H1 (cell line): Measurements from ENCODE around the gene AHR. TPM values are rescaled to one million over a fixed set of nuclear protein-coding genes. Genes with fewer than 3 reads are reported as not detected.
A peak's percentile ranks its signal among the peaks of the same experiment; 100 is the strongest.

Experiments used
- CTCF ChIA-PET: fragments of 300-600 bp; sonication (Branson Sonifier 250); formaldehyde crosslinking; loops from one replicate; lab custom pipeline; 2021; ENCODE audit not compliant: partially characterized antibody; lab: Charles Lee
- POLR2A ChIA-PET: fragments of 300-600 bp; sonication (Branson Sonifier 250); formaldehyde crosslinking; loops from one replicate; lab custom pipeline; 2021; ENCODE audit warnings: inconsistent platforms; ENCODE audit not compliant: partially characterized antibody; lab: Charles Lee
- DNase-seq, 2 experiments: peaks; one replicate each; pipeline versions ENCODE4 v3.0.0 to v3.0.0-alpha.2; 2010 to 2022; ENCODE audit warnings: low spot score in 2 of 2, low read depth in 1 of 2, mixed read lengths in 1 of 2
- FAIRE-seq: peaks from 2 replicates; lab custom pipeline; 2011; peaks lifted over from hg19 to GRCh38; lab: Jason Lieb, UNC
- H2AFZ ChIP-seq: 2 replicates; pipeline ENCODE4 v1.8.1; 2012; ENCODE audit warnings: low read length, inconsistent platforms
- H2AK5ac ChIP-seq: 2 replicates; pipeline ENCODE4 v1.6.1; 2013; ENCODE audit warnings: low read depth, low read length
- H2BK120ac ChIP-seq: replicated peaks from 2 replicates; pipeline ENCODE3; 2013; ENCODE audit warnings: low read depth, low read length, inconsistent platforms
- H2BK12ac ChIP-seq: 2 replicates; pipeline ENCODE4 v1.6.1; 2013; ENCODE audit warnings: low read depth, low read length
- H2BK15ac ChIP-seq: 2 replicates; pipeline ENCODE4 v1.6.1; 2013; ENCODE audit warnings: low read length
- H2BK20ac ChIP-seq: 2 replicates; pipeline ENCODE4 v1.6.1; 2013; ENCODE audit warnings: low read length
- H2BK5ac ChIP-seq: 2 replicates; pipeline ENCODE4 v1.6.1; 2013; ENCODE audit warnings: low read depth, low read length
- H3K14ac ChIP-seq: 2 replicates; pipeline ENCODE4 v1.6.1; 2013; ENCODE audit warnings: inconsistent platforms; ENCODE audit not compliant: insufficient read length
- H3K18ac ChIP-seq: 2 replicates; pipeline ENCODE4 v1.6.1; 2013; ENCODE audit warnings: low read length; ENCODE audit errors: extremely low read depth
- H3K23ac ChIP-seq: 2 replicates; pipeline ENCODE4 v1.6.1; 2013; ENCODE audit warnings: inconsistent platforms; ENCODE audit not compliant: insufficient read length
- H3K23me2 ChIP-seq: 2 replicates; pipeline ENCODE4 v1.6.1; 2013; ENCODE audit warnings: low read depth, low read length
- H3K27ac ChIP-seq: 2 replicates; pipeline ENCODE4 v1.6.1; 2011; ENCODE audit warnings: low read depth, low read length, inconsistent platforms
- H3K27me3 ChIP-seq, 4 experiments: replicated peaks in 1 of 4; 1 replicate in 1 of 4; 2 replicates in 3 of 4; pipeline versions ENCODE4 v1.6.1 to v1.8.1; 2011 to 2013; ENCODE audit warnings: low read length in 3 of 4, mild to moderate bottlenecking in 3 of 4, inconsistent platforms in 2 of 4, mixed read lengths in 2 of 4, moderate library complexity in 1 of 4; ENCODE audit not compliant: control insufficient read depth in 3 of 4, insufficient read depth in 3 of 4; ENCODE audit errors: extremely low read depth in 1 of 4
- H3K36me3 ChIP-seq, 4 experiments: 2 replicates each; pipeline versions ENCODE4 v1.6.1 to v1.8.1; 2011 to 2013; ENCODE audit warnings: mild to moderate bottlenecking in 4 of 4, low read length in 3 of 4, moderate library complexity in 2 of 4, control low read depth in 1 of 4, inconsistent platforms in 1 of 4; ENCODE audit not compliant: insufficient read depth in 4 of 4, control insufficient read depth in 2 of 4
- H3K4ac ChIP-seq: replicated peaks from 2 replicates; pipeline ENCODE3; 2013; ENCODE audit warnings: low read length, low read depth, mixed read lengths, inconsistent platforms; ENCODE audit not compliant: insufficient read length
- H3K4me1 ChIP-seq, 4 experiments: replicated peaks in 1 of 4; 1 replicate in 1 of 4; 2 replicates in 3 of 4; pipeline versions ENCODE4 v1.6.1 to v1.8.1; 2011 to 2013; ENCODE audit warnings: low read length in 3 of 4, inconsistent platforms in 2 of 4, mixed read lengths in 1 of 4; ENCODE audit not compliant: insufficient read depth in 4 of 4, control insufficient read depth in 3 of 4
- H3K4me2 ChIP-seq, 2 experiments: 2 replicates each; pipeline versions ENCODE4 v1.6.1 to v1.8.1; 2011 to 2013; ENCODE audit warnings: low read depth in 2 of 2, low read length in 2 of 2, control low read depth in 1 of 2, inconsistent platforms in 1 of 2, mild to moderate bottlenecking in 1 of 2; ENCODE audit not compliant: insufficient read depth in 1 of 2
- H3K4me3 ChIP-seq, 4 experiments: fragments of 200-600, 300-600 bp in 1 of 4; sonication (generic), shearing (Covaris generic), sonication (Bioruptor Twin) in 1 of 4; 2 replicates each; pipeline versions ENCODE4 v1.5.1 to v1.8.1; 2011 to 2016; ENCODE audit warnings: low read length in 4 of 4, low read depth in 3 of 4, control low read depth in 2 of 4, inconsistent platforms in 2 of 4, mild to moderate bottlenecking in 2 of 4, mixed read lengths in 1 of 4, moderate library complexity in 1 of 4; ENCODE audit not compliant: insufficient read depth in 2 of 4; ENCODE audit errors: extremely low read depth in 1 of 4
- H3K56ac ChIP-seq: replicated peaks from 2 replicates; pipeline ENCODE3; 2013; ENCODE audit warnings: low read depth, mild to moderate bottlenecking, mixed read lengths, low read length, inconsistent platforms; ENCODE audit not compliant: insufficient read length
- H3K79me1 ChIP-seq: 2 replicates; pipeline ENCODE4 v1.6.1; 2013; ENCODE audit warnings: low read depth, low read length, control low read depth
- H3K79me2 ChIP-seq, 2 experiments: 2 replicates each; pipeline versions ENCODE4 v1.6.1 to v1.8.1; 2012 to 2013; ENCODE audit warnings: low read length in 2 of 2, mild to moderate bottlenecking in 2 of 2, inconsistent platforms in 1 of 2; ENCODE audit not compliant: insufficient read depth in 2 of 2, control insufficient read depth in 1 of 2
- H3K9ac ChIP-seq, 4 experiments: replicated peaks in 1 of 4; 1 replicate in 1 of 4; 2 replicates in 3 of 4; pipeline versions ENCODE4 v1.6.1 to v1.8.1; 2011 to 2013; ENCODE audit warnings: low read depth in 3 of 4, low read length in 3 of 4, control low read depth in 2 of 4, mild to moderate bottlenecking in 2 of 4, moderate library complexity in 2 of 4, inconsistent platforms in 1 of 4; ENCODE audit errors: extremely low read depth in 1 of 4
- H3K9me3 ChIP-seq, 2 experiments: 2 replicates each; pipeline versions ENCODE4 v1.6.1 to v1.8.1; 2012 to 2013; ENCODE audit warnings: mild to moderate bottlenecking in 2 of 2, moderate library complexity in 2 of 2, control low read depth in 1 of 2, inconsistent platforms in 1 of 2, low read depth in 1 of 2, low read length in 1 of 2, mixed read lengths in 1 of 2; ENCODE audit not compliant: insufficient read depth in 2 of 2
- H4K20me1 ChIP-seq, 2 experiments: replicated peaks in 1 of 2; 2 replicates each; pipeline versions ENCODE3 to v1.8.1; 2011 to 2013; ENCODE audit warnings: inconsistent platforms in 2 of 2, low read length in 2 of 2, mild to moderate bottlenecking in 1 of 2; ENCODE audit not compliant: insufficient read depth in 2 of 2, control insufficient read depth in 1 of 2
- H4K5ac ChIP-seq: 2 replicates; pipeline ENCODE4 v1.6.1; 2013; ENCODE audit warnings: low read length, low read depth, mixed read lengths, inconsistent platforms; ENCODE audit not compliant: insufficient read length
- H4K8ac ChIP-seq: 2 replicates; pipeline ENCODE4 v1.8.0; 2013; ENCODE audit warnings: mild to moderate bottlenecking, moderate library complexity, low read length, inconsistent platforms; ENCODE audit not compliant: insufficient read depth; ENCODE audit errors: extremely low read depth
- H4K91ac ChIP-seq: replicated peaks from 2 replicates; pipeline ENCODE3; 2013; ENCODE audit warnings: low read length, mixed read lengths, inconsistent platforms; ENCODE audit not compliant: insufficient read length
- CEBPB ChIP-seq: IDR thresholded peaks from 2 replicates; pipeline ENCODE4 v1.6.1; 2012; ENCODE audit warnings: low read depth, low read length
- CTBP2 ChIP-seq: IDR thresholded peaks from 2 replicates; pipeline ENCODE4 v1.7.0; 2011; ENCODE audit warnings: borderline replicate concordance, mild to moderate bottlenecking, moderate library complexity, mixed read lengths, low read length; ENCODE audit not compliant: insufficient read depth, insufficient read length
- WGBS, 2 experiments: shearing (Covaris generic) in 1 of 2; methylation state at CpG; one replicate each; pipeline versions ENCODE4 v1.1.6 to v1.1.7; 2013 to 2015; ENCODE audit warnings: low lambda C conversion rate in 2 of 2, mixed read lengths in 2 of 2, inconsistent platforms in 1 of 2, low coverage in 1 of 2, missing lambda C conversion rate in 1 of 2; ENCODE audit not compliant: insufficient replicate concordance in 2 of 2, insufficient coverage in 1 of 2, insufficient read length in 1 of 2; ENCODE audit errors: extremely low coverage in 1 of 2, missing lambda C conversion rate in 1 of 2; 5-methylcytosine and 5-hydroxymethylcytosine counted together
- polyA plus RNA-seq, 7 experiments: library from polyadenylated mRNA; depleted of rRNA in 3 of 7; stranded (reverse) in 5 of 7; unstranded in 2 of 7; fragments of >200 nt in 5 of 7; fragments of 200-250 nt in 2 of 7; gene quantifications; 1 replicate in 5 of 7; 2 replicates in 1 of 7; 4 replicates in 1 of 7; pipeline versions ENCODE4 v1.2.1 to v1.2.3, GENCODE V29; 2011 to 2013; ENCODE audit warnings: missing spikeins in 2 of 7, mixed read lengths in 2 of 7
- total RNA-seq: library from RNA; stranded (reverse); fragmentation: NEBNext Ultra II Directional; extraction: Animal tissue kit (Norgen Biotek cat#: 25700); gene quantifications from 2 replicates; pipeline ENCODE4 v1.2.1, GENCODE V29; 2021

Gene AHR
- total and polyA plus RNA-seq, 2 of the 8 experiments (the other 6 are each of a cell fraction or from before 2014, with no cell fraction given), result 1.4 to 9.7 TPM

DNA sequence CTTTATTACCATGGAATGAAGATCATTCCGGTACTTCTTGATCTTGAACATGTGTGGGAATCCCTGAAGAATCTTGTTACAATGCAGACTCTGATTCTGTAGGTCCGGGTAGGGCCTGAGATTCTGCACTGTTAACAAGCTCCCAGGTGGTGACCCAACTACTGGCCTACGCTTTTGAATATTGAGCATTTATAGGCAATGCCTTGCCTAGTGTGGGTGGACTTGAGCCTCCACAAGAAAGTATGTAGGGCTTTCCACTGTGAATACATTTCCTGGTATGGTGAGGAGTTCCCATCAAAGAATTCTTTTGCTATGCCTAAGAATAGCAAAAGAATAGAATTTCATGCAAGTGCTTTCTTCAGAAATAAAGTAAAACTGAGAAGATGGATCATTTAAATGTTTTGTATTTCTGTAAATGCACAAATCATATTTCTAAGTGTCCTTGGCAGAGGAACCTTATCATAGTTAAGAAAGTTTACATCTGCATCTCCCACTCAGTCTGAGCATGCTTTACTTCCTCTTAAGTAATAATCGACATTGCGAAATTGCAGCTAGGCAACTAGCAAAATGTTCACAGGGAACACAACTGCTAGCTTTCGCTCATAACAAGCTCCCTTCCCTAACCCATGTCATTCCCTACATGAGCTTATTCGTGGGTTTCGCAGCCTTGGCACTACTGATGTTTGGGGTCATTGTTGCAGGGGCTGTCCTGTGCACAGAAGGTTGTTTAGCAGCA is 71.4 kb downstream of the AHR start:
- no peak overlapping the region for H3K4me3 ChIP-seq
- FAIRE-seq (no peak), DNase-seq (no peak)
- no peak overlapping the region for H3K14ac ChIP-seq
- 92% methylated on average over 8 of the region's 8 CpGs; no CpG with 5 or more reads in 1 of the 2 experiments for WGBS, 2 experiments
- no peak overlapping the region for H2BK5ac ChIP-seq
- H4K20me1 ChIP-seq, result no peaks in the 10 kb centered on the region
- TF ChIP-seq CTBP2 (no peak), CEBPB (peak; percentile 67)
- CTCF ChIA-PET, result interaction anchor here (0.6 kb wide), 1 partner anchor 456 kb away, joined by 3 read pairs; no protein-coding TSS in a partner anchor
- H3K4ac ChIP-seq, result no peak overlapping the region
- no peak overlapping the region for H4K91ac ChIP-seq
- H2BK12ac ChIP-seq, result no peak overlapping the region
- no peak overlapping the region for H2BK20ac ChIP-seq
- no peak overlapping the region for H3K9ac ChIP-seq
- H3K79me2 ChIP-seq, result no peaks in the 10 kb centered on the region
- no peaks in the 10 kb centered on the region for H3K4me1 ChIP-seq
- H3K79me1 ChIP-seq, result no peaks in the 10 kb centered on the region
- no peak overlapping the region for H4K5ac ChIP-seq
- no peaks in the 10 kb centered on the region for H3K23me2 ChIP-seq
- H2BK15ac ChIP-seq, result no peak overlapping the region
- no peak overlapping the region for H3K27ac ChIP-seq
- H4K8ac ChIP-seq, result no peak overlapping the region
- POLR2A ChIA-PET, result no interaction called here
- H3K18ac ChIP-seq, result no peak overlapping the region
- H2BK120ac ChIP-seq, result no peak overlapping the region
- H2AFZ ChIP-seq, result no peak overlapping the region
- H3K23ac ChIP-seq, result no peak overlapping the region
- no peaks in the 10 kb centered on the region for H3K36me3 ChIP-seq
- H3K4me2 ChIP-seq, result no peak overlapping the region
- H2AK5ac ChIP-seq, result no peak overlapping the region
- H3K27me3 ChIP-seq, result no peaks in the 10 kb centered on the region
- no peaks in the 10 kb centered on the region for H3K9me3 ChIP-seq
- H3K56ac ChIP-seq, result no peak overlapping the region
